IMR-90 (cell line): ENCODE measurements around the gene FAM124B. TPM values are rescaled to one million over a fixed set of nuclear protein-coding genes. Genes with fewer than 3 reads are reported as not detected.

Source experiments
- ATAC-seq: fragments of 200-7000 bp; cut with Tn5 transposase; 2 replicates; pipeline ENCODE4 v1.9.1; 2020; ENCODE audit warnings: low read depth, mild to moderate bottlenecking, moderate library complexity
- BruUV-seq: library from RNA; stranded (reverse); fragments of 400-500 nt; replicated peaks from 2 replicates; lab custom pipeline; 2021; lab: Mats Ljungman, UMichigan
- CTCF ChIA-PET: fragments of 300-600 bp; formaldehyde crosslinking; extraction: SDS; loops from one replicate; lab custom pipeline; 2021; ENCODE audit warnings: antibody characterized with exemption; lab: Yijun Ruan, JAX
- POLR2A ChIA-PET: fragments of 300-600 bp; sonication (Branson Sonifier 250); formaldehyde crosslinking; loops from one replicate; lab custom pipeline; 2022; ENCODE audit warnings: antibody characterized with exemption; ENCODE audit not compliant: unreplicated experiment; lab: Charles Lee
- DNase-seq: peaks from one replicate; pipeline ENCODE4 v3.0.0; 2013
- H2AFZ ChIP-seq: replicated peaks from 2 replicates; pipeline ENCODE3; 2013; ENCODE audit warnings: low read length, mild to moderate bottlenecking; ENCODE audit not compliant: poor library complexity
- H2AK5ac ChIP-seq: 2 replicates; pipeline ENCODE4 v1.6.1; 2013; ENCODE audit warnings: low read depth, low read length, inconsistent platforms
- H2AK9ac ChIP-seq: replicated peaks from 2 replicates; pipeline ENCODE3; 2013; ENCODE audit warnings: mild to moderate bottlenecking, low read depth, low read length, moderate library complexity; ENCODE audit not compliant: poor library complexity
- H2BK120ac ChIP-seq: 2 replicates; pipeline ENCODE4 v1.6.1; 2013; ENCODE audit warnings: low read depth, low read length, inconsistent platforms
- H2BK15ac ChIP-seq: 3 replicates; pipeline ENCODE4 v1.6.1; 2013; ENCODE audit warnings: low read depth, low read length, inconsistent platforms
- H2BK20ac ChIP-seq: 2 replicates; pipeline ENCODE4 v1.6.1; 2013; ENCODE audit warnings: low read depth, mild to moderate bottlenecking, inconsistent platforms, low read length, moderate library complexity
- H2BK5ac ChIP-seq: 2 replicates; pipeline ENCODE4 v1.6.1; 2013; ENCODE audit warnings: mild to moderate bottlenecking, low read depth, low read length, inconsistent platforms; ENCODE audit not compliant: poor library complexity, severe bottlenecking
- H3K14ac ChIP-seq: replicated peaks from 2 replicates; pipeline ENCODE4 v1.6.1; 2013; ENCODE audit warnings: low read depth, low read length, inconsistent platforms
- H3K18ac ChIP-seq: 2 replicates; pipeline ENCODE4 v1.6.1; 2013; ENCODE audit warnings: low read depth, low read length, control low read depth
- H3K23ac ChIP-seq: 2 replicates; pipeline ENCODE4 v1.6.1; 2013; ENCODE audit warnings: low read depth, low read length, inconsistent platforms
- H3K27ac ChIP-seq: 2 replicates; pipeline ENCODE4 v1.5.1; 2013; ENCODE audit warnings: mild to moderate bottlenecking, control low read depth, low read length; ENCODE audit not compliant: insufficient read depth
- H3K27me3 ChIP-seq: 2 replicates; pipeline ENCODE4 v1.6.1; 2013; ENCODE audit warnings: low read length; ENCODE audit not compliant: control insufficient read depth, insufficient read depth
- H3K36me3 ChIP-seq: 2 replicates; pipeline ENCODE4 v1.6.1; 2013; ENCODE audit warnings: low read length, mixed read lengths; ENCODE audit not compliant: control insufficient read depth, insufficient read depth
- H3K4ac ChIP-seq: 2 replicates; pipeline ENCODE4 v1.6.1; 2013; ENCODE audit warnings: low read depth, low read length, inconsistent platforms
- H3K4me1 ChIP-seq: 2 replicates; pipeline ENCODE4 v1.6.1; 2013; ENCODE audit warnings: low read length, mixed read lengths; ENCODE audit not compliant: control insufficient read depth, insufficient read depth
- H3K4me2 ChIP-seq: 2 replicates; pipeline ENCODE4 v1.6.1; 2013; ENCODE audit warnings: low read depth, mild to moderate bottlenecking, control low read depth, low read length, moderate library complexity
- H3K4me3 ChIP-seq: 2 replicates; pipeline ENCODE4 v1.5.1; 2013; ENCODE audit warnings: low read depth, mild to moderate bottlenecking, control low read depth, low read length, moderate library complexity; ENCODE audit not compliant: insufficient read depth
- H3K56ac ChIP-seq: 2 replicates; pipeline ENCODE4 v1.6.1; 2013; ENCODE audit warnings: low read length, inconsistent platforms; ENCODE audit not compliant: insufficient read depth; ENCODE audit errors: extremely low read depth
- H3K79me1 ChIP-seq, 2 experiments: 2 replicates each; pipeline ENCODE4 v1.6.1; 2013; ENCODE audit warnings: low read length in 2 of 2, inconsistent platforms in 1 of 2, low read depth in 1 of 2
- H3K9ac ChIP-seq: 2 replicates; pipeline ENCODE4 v1.6.1; 2013; ENCODE audit warnings: low read depth, low read length, control low read depth
- H3K9me1 ChIP-seq: 2 replicates; pipeline ENCODE4 v1.6.1; 2013; ENCODE audit warnings: low read length, inconsistent platforms; ENCODE audit not compliant: insufficient read depth
- H3K9me3 ChIP-seq: 2 replicates; pipeline ENCODE4 v1.6.1; 2013; ENCODE audit warnings: low read length; ENCODE audit not compliant: control insufficient read depth, insufficient read depth
- H4K20me1 ChIP-seq: 2 replicates; pipeline ENCODE4 v1.6.1; 2013; ENCODE audit warnings: low read length, inconsistent platforms; ENCODE audit not compliant: insufficient read depth
- H4K5ac ChIP-seq: 2 replicates; pipeline ENCODE4 v1.6.1; 2013; ENCODE audit warnings: mild to moderate bottlenecking, low read depth, low read length, control low read depth
- H4K8ac ChIP-seq, 2 experiments: 2 replicates each; pipeline ENCODE4 v1.6.1; 2013; ENCODE audit warnings: low read depth in 2 of 2, low read length in 2 of 2, control low read depth in 1 of 2, inconsistent platforms in 1 of 2
- H4K91ac ChIP-seq: 2 replicates; pipeline ENCODE4 v1.6.1; 2013; ENCODE audit warnings: low read depth, low read length, inconsistent platforms; ENCODE audit not compliant: insufficient read depth
- BHLHE40 ChIP-seq: fragments of 150-350 bp; IDR thresholded peaks from 2 replicates; pipeline ENCODE4 v1.6.1; 2016; ENCODE audit warnings: mild to moderate bottlenecking, low read depth, low read length
- CEBPB ChIP-seq: IDR thresholded peaks from 2 replicates; pipeline ENCODE4 v1.6.1; 2012; ENCODE audit warnings: low read depth, low read length, improper control_type of control experiment
- MAZ ChIP-seq: IDR thresholded peaks from 2 replicates; pipeline ENCODE4 v1.6.1; 2012; ENCODE audit warnings: low read depth, mild to moderate bottlenecking, low read length, improper control_type of control experiment, moderate library complexity, borderline replicate concordance
- NFE2L2 ChIP-seq: fragments of 150-350 bp; IDR thresholded peaks from 2 replicates; pipeline ENCODE4 v1.6.1; 2016; ENCODE audit warnings: low read depth, mild to moderate bottlenecking, low read length
- POLR2A ChIP-seq: IDR thresholded peaks from 2 replicates; pipeline ENCODE4 v1.6.1; 2012; ENCODE audit warnings: mild to moderate bottlenecking, low read depth, low read length
- RFX5 ChIP-seq: IDR thresholded peaks from 2 replicates; pipeline ENCODE4 v1.8.0; 2012; ENCODE audit warnings: low read depth, mild to moderate bottlenecking, low read length, moderate library complexity
- USF2 ChIP-seq: fragments of 150-350 bp; IDR thresholded peaks from 2 replicates; pipeline ENCODE4 v1.6.1; 2017; ENCODE audit warnings: mild to moderate bottlenecking, antibody characterized with exemption, low read length, low read depth
- WGBS, 2 experiments: methylation state at CpG; one replicate each; pipeline versions ENCODE4 v1.1.5 to v1.1.7; 2013; ENCODE audit warnings: missing lambda C conversion rate in 2 of 2; ENCODE audit not compliant: insufficient read length in 1 of 2; ENCODE audit errors: extremely low coverage in 2 of 2; 5-methylcytosine and 5-hydroxymethylcytosine counted together
- dilution Hi-C: fragments of 300-500 bp; cut with HindIII; formaldehyde crosslinking; loops from one replicate; pipeline ENCODE4 v1.14.3; 2018; ENCODE audit warnings: low sequenced_read_pairs; ENCODE audit not compliant: unreplicated experiment
- in situ Hi-C: fragments of 300-500 bp; cut with MboI; formaldehyde crosslinking; loops from 3 replicates; pipeline ENCODE4 v1.14.3; 2019; ENCODE audit warnings: low sequenced_read_pairs, inconsistent platforms, mixed read lengths
- intact Hi-C: fragments of 100-400 bp; cut with micrococcal nuclease; formaldehyde crosslinking; loops from 2 replicates; pipeline ENCODE4 v1.10.0; 2022
- polyA plus RNA-seq, 3 experiments: library from polyadenylated mRNA; depleted of rRNA; stranded (reverse); fragments of >200 nt; gene quantifications; 2 replicates each; pipeline ENCODE4 v1.2.3, GENCODE V29; 2012; ENCODE audit warnings: low replicate concordance in 1 of 3
- total RNA-seq: library from RNA; depleted of rRNA; stranded (reverse); fragments of >200 nt; gene quantifications from 2 replicates; pipeline ENCODE4 v1.2.3, GENCODE V29; 2012

Gene FAM124B
- total and polyA plus RNA-seq, 2 of the 4 experiments (the other 2 are of a cell fraction): not detected

- Histone ChIP-seq H2BK120ac (no peak overlapping the region), H3K14ac (no peak overlapping the region), H3K4me2 (no peak overlapping the region), H3K27ac (no peak overlapping the region), H3K4me1 (no peaks in the 10 kb centered on the region), H2BK15ac (no peak overlapping the region), H3K9me1 (no peaks in the 10 kb centered on the region), H3K4ac (no peak overlapping the region), H3K27me3 (peaks cover 2% of the 10 kb centered on the region), H2AFZ (no peak overlapping the region), H3K23ac (no peak overlapping the region), H3K9ac (no peak overlapping the region), H3K18ac (no peak overlapping the region), H3K79me1 (no peaks in the 10 kb centered on the region), H4K91ac (no peak overlapping the region), H3K4me3 (no peak overlapping the region), H4K8ac (no peak overlapping the region), H2AK9ac (no peak overlapping the region), H3K9me3 (no peaks in the 10 kb centered on the region), H2AK5ac (no peak overlapping the region), H2BK20ac (no peak overlapping the region), H2BK5ac (no peak overlapping the region), H3K56ac (no peak overlapping the region), H3K36me3 (no peaks in the 10 kb centered on the region), H4K20me1 (no peaks in the 10 kb centered on the region), H4K5ac (no peak overlapping the region)
- dilution Hi-C loops (no loop called here), in situ Hi-C loops (no loop called here), intact Hi-C loops (no loop called here)
- WGBS, 2 experiments: no CpG with 5 or more reads among the region's 4 CpGs
- ChIA-PET POLR2A (no interaction called here), CTCF (no interaction called here)
- ATAC-seq: no peak
- DNase-seq: no peak
- no peak for TF ChIP-seq MAZ
- no peak for TF ChIP-seq USF2
- no peak for TF ChIP-seq BHLHE40
- no peak for TF ChIP-seq POLR2A
- no peak for TF ChIP-seq CEBPB
- TF ChIP-seq NFE2L2: no peak
- no peak for TF ChIP-seq RFX5
- BruUV-seq: no TSS peak
Observed at GRCh38 chr2:224417947-224418346, 16.0 kb upstream of the FAM124B start.
